K562 (cell line): ENCODE results near the gene CORT. TPM values are rescaled to one million over a fixed set of nuclear protein-coding genes. Genes with fewer than 3 reads are reported as not detected.

ENCODE experiments used
- ARID4B ChIP-seq: sonication (generic); formaldehyde crosslinking; IDR thresholded peaks from 2 replicates; pipeline ENCODE4 v1.8.0; 2022; ENCODE audit warnings: mild to moderate bottlenecking, missing genetic modification reagents
- HMGN3 ChIP-seq: IDR thresholded peaks from 2 replicates; pipeline ENCODE4 v1.6.1; 2011; ENCODE audit warnings: borderline replicate concordance, low read depth, mild to moderate bottlenecking, mixed read lengths, low read length; ENCODE audit not compliant: insufficient read length; ENCODE audit errors: extremely low read depth
- JUND ChIP-seq, 2 experiments: IDR thresholded peaks; 2 replicates in 1 of 2; 3 replicates in 1 of 2; pipeline ENCODE4 v1.6.1; 2011; ENCODE audit warnings: borderline replicate concordance in 2 of 2, low read depth in 2 of 2, low read length in 2 of 2, improper control_type of control experiment in 1 of 2, missing biosample characterization in 1 of 2, missing genetic modification characterization in 1 of 2, missing genetic modification reagents in 1 of 2
- MAFG ChIP-seq: fragments of 450-650 bp; conservative IDR thresholded peaks from 2 replicates; pipeline ENCODE4 v1.6.1; 2016; ENCODE audit warnings: missing genetic modification characterization, missing compliant biosample characterization
- PHF20 ChIP-seq: fragments of 450-650 bp; IDR thresholded peaks from 2 replicates; pipeline ENCODE4 v1.6.1; 2018; ENCODE audit not compliant: partially characterized antibody
- SMAD2 ChIP-seq: fragments of 150-350 bp; IDR thresholded peaks from 2 replicates; pipeline ENCODE4 v1.6.1; 2014; ENCODE audit warnings: low read depth, mild to moderate bottlenecking, low read length
- SP1 ChIP-seq: sonication (generic); formaldehyde crosslinking; IDR thresholded peaks from 2 replicates; pipeline ENCODE4 v1.8.1; 2022; ENCODE audit warnings: mild to moderate bottlenecking, missing genetic modification reagents
- ZNF224 ChIP-seq: sonication (generic); formaldehyde crosslinking; IDR thresholded peaks from 2 replicates; pipeline ENCODE4 v1.8.0; 2022; ENCODE audit warnings: mild to moderate bottlenecking, missing genetic modification reagents
- ZNF253 ChIP-seq: fragments of 250-450 bp; sonication (Bioruptor Pico); conservative IDR thresholded peaks from 2 replicates; pipeline ENCODE4 v1.6.1; 2021; ENCODE audit warnings: mild to moderate bottlenecking
- ZNF274 ChIP-seq: IDR thresholded peaks from 2 replicates; pipeline ENCODE4 v1.6.1; 2011; ENCODE audit warnings: low read depth, mild to moderate bottlenecking, low read length, moderate library complexity, borderline replicate concordance
- ZNF445 ChIP-seq: fragments of 250-450 bp; sonication (Bioruptor Pico); IDR thresholded peaks from 2 replicates; pipeline ENCODE4 v1.4.0; 2020; ENCODE audit warnings: low read depth, mild to moderate bottlenecking, moderate library complexity
- polyA plus RNA-seq, 8 experiments: library from polyadenylated mRNA; depleted of rRNA in 4 of 8; stranded (reverse) in 5 of 8; unstranded in 3 of 8; fragments of >200 nt; fragmentation: Nextera tagmentation in 2 of 8; fragmentation: Illumina TruSeq in 1 of 8; extraction: Ambion mirVana in 2 of 8; extraction: Trizol in 1 of 8; gene quantifications; 2 replicates each; pipeline versions ENCODE4 v1.2.1 to v1.2.3, GENCODE V29; 2011 to 2014; ENCODE audit warnings: inconsistent platforms in 1 of 8, missing spikeins in 1 of 8
- total RNA-seq, 7 experiments: library from RNA; depleted of rRNA in 6 of 7; stranded (reverse); fragments of >200 nt in 6 of 7; fragmentation: Illumina TruSeq in 2 of 7; extraction: Trizol in 2 of 7; gene quantifications; 2 replicates each; pipeline versions ENCODE4 v1.2.1 to v1.2.3, GENCODE V29; 2011 to 2021; ENCODE audit warnings: low replicate concordance in 1 of 7
- TF ChIP-seq, protein P1 (sequence below): fragments of 450-650 bp; IDR thresholded peaks from 2 replicates; pipeline ENCODE4 v1.6.1; 2016; ENCODE audit warnings: mild to moderate bottlenecking
- TF ChIP-seq, protein P2 (sequence below): fragments of 250-450 bp; sonication (Bioruptor Pico); IDR thresholded peaks from 2 replicates; pipeline ENCODE4 v1.6.1; 2021; ENCODE audit warnings: mild to moderate bottlenecking

Gene CORT
- total and polyA plus RNA-seq, 9 of the 15 experiments (the other 6 are each of a cell fraction or from before 2014, with no cell fraction given) = 0.08 to 0.54 (median 0.13) TPM; not detected in 5

- TF ChIP-seq ZNF224 (CRISPR knock-in tag) (no peak), SMAD2 (no peak), PHF20 (no peak), ARID4B (CRISPR knock-in tag) (0 out of 2 replicates have a peak, but pooled peaks have one; percentile 53), SP1 (CRISPR knock-in tag) (no peak), HMGN3 (no peak), JUND (IDR thresholded peaks at IDR 0.05; ENCODE audit: borderline replicate concordance, low read depth, low read length) (peak; percentile 84), JUND (tag; IDR thresholded peaks at IDR 0.05; ENCODE audit: borderline replicate concordance, low read depth, low read length) (peak; percentile 68; the same call in 2 of the 3 replicates), ZNF253 (CRISPR knock-in tag) (no peak), MAFG (peak; percentile 100), ZNF274 (no peak), ZNF445 (no peak)
- TF ChIP-seq, protein P1, sequence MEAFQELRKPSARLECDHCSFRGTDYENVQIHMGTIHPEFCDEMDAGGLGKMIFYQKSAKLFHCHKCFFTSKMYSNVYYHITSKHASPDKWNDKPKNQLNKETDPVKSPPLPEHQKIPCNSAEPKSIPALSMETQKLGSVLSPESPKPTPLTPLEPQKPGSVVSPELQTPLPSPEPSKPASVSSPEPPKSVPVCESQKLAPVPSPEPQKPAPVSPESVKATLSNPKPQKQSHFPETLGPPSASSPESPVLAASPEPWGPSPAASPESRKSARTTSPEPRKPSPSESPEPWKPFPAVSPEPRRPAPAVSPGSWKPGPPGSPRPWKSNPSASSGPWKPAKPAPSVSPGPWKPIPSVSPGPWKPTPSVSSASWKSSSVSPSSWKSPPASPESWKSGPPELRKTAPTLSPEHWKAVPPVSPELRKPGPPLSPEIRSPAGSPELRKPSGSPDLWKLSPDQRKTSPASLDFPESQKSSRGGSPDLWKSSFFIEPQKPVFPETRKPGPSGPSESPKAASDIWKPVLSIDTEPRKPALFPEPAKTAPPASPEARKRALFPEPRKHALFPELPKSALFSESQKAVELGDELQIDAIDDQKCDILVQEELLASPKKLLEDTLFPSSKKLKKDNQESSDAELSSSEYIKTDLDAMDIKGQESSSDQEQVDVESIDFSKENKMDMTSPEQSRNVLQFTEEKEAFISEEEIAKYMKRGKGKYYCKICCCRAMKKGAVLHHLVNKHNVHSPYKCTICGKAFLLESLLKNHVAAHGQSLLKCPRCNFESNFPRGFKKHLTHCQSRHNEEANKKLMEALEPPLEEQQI = no peak
- TF ChIP-seq, protein P2, sequence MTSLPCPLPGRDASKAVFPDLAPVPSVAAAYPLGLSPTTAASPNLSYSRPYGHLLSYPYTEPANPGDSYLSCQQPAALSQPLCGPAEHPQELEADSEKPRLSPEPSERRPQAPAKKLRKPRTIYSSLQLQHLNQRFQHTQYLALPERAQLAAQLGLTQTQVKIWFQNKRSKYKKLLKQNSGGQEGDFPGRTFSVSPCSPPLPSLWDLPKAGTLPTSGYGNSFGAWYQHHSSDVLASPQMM (CRISPR knock-in tag) = no peak
Observed at GRCh38 chr1:10415211-10415930, 34.5 kb upstream of the CORT start (continued).
